ENCODE data around the gene DET1.
"Not testable (repeated sequence)": the region's sequence is repeated elsewhere in the genome, so short reads cannot be mapped to it uniquely, and the experiment has no call there.

Gene DET1

DNA sequence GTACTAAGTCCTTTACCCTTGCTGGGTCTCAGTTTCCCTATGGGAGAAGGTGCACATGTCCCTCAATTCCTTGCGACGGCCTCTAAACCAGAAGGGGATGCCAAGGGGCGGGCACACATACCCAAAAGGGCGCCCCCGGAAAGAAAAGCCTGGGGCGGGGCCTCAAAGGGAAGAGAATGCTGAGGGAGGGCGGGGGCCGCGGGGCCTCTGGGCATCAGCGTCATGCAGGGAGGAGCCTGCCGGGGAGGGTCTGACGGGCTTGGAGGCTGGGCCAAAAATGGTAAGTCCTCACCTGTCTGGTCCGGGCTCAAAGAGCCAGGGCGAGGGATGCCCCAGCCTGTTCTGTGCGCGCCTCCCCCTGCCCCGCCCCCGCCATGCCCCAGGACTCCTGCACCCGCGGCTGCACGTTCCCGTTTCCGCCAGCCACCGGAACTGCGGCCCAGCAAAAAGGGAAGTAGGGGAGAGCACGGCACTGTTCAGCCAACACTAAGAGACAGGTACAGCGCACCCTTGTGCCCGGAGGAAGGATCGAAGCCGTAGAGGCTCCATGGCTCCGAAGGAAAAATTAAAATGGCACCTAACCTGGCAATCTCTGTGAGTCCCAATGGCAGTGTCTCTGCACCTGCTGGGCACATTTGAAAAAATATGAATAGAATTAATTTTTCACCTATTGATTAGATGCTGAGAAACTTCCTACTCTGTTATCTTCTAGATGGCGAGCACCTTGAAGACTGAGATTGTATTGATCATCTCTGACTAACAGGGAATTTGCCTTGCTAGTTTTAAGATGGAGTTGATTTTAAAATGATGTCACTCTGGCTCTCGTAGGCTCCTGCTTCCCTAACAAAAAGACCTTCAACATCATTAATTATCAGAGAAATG is at the start of gene DET1:
TSS of gene DET1 (minus strand) at position 434 of the 882 bp plus-strand sequence. CDS start 14,976 bp downstream, outside the sequence.
- peak; percentile 98 for DNase-seq

DNA sequence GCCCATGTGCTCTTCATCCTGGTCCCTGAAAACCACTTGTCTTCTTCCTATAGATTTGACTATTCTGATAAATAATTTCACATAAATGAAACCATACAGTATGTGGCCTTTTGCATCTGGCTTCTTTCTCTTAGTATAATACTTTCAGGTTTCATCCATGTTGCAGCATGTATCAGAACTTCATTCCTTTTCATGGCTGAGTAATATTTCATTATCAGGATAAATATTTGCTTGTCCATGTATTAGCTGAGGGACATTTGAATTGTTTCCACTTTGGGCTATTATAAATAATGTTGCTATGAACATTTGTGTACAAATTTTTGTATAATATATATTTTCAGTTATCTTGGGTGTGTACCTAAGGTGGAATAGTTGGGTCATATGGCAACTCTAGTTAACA is 44.9 kb upstream of the DET1 start:
- no peak for DNase-seq

DNA sequence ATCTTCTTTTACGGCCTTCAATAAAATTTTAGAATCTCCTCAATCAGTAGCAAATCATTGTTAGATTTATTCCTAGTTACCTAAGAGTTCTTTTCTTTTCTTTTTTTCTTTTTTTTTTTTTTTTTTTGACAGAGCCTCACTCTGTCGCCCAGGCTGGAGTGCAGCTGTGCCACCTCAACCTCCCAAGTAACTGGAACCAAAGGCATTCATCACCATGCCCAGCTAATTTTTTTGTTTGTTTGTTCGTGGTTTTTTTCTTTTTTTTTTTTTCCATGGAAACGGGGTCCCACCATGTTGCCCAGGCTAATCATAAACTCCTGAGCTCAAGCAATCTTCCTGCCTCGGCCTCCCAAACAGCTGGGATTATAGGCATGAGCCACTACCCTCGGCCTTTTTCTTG is 44.3 kb upstream of the DET1 start:
- no peak for DNase-seq

DNA sequence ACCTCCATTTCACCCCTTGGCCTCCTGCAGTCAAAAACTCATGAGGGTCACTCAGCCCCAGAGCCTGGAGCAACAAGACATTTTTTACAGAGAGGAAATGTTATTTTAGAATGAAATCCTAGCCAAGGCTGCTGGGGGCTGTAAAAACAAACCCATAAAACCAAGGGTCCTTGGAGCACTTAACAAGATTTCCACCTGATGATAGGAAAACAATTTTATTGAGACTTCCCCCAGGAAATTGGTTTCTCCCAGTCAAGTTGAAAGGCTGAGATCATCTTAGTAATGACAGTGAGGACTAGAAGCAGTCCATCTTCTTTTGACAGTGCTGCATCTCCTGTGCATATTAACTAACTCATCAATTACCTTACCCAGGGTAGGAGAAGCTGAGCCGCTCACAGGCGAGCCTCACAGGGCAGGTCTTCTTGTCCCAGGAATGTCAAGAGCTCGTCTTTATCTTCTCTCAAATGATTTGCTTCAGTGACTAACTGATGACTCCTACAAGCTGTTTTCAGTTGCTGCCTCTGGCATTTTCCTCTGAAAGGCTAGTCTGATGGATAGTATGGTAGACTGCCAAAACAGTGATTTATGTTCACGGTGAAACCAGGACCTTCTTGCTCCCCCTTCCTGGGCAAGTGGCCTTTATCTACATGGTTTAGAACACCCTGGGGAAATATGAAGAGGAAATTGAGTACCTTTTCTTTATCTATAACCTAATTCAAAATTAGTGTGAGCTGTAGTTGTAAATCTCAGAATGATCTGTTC is 40.1 kb upstream of the DET1 start:
- DNase-seq: peak; percentile 53

DNA sequence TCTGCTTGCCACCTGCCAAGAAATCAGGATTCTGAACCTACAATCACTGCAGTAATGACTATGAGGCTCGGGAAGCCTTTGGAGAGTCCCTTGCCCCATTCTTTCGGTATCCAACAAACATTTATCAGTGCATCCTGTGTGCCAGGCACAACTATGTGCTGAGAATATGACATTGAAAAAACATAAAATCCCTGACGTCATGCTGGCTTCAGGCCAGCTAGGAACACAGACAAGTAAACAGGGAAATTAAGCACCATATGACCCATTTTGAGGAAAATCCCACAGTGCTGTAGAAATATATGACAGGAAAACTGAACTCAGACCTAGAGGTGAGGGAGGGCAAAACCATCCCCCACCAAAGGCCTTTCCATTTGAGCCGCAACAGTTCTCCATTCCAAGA is 34.1 kb upstream of the DET1 start:
- DNase-seq: no peak

DNA sequence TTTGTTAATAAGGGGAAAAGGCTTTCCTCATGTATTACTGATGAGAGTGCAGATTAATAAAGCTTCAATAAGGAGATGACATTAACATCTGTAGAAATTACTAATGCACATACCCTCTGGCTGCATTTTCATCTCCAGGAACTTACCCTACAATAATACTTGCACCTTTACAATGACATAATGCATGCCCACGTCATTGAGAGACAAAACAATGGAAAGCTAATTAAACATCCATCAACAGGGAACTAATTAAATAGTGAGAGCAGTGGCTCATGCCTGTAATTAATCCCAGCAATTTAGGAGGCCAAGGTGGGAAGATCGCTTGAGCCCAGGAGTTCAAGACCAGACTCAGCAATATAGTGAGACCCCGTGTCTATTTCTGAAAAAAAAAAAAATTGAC is 32.8 kb upstream of the DET1 start:
- no peak for DNase-seq

DNA sequence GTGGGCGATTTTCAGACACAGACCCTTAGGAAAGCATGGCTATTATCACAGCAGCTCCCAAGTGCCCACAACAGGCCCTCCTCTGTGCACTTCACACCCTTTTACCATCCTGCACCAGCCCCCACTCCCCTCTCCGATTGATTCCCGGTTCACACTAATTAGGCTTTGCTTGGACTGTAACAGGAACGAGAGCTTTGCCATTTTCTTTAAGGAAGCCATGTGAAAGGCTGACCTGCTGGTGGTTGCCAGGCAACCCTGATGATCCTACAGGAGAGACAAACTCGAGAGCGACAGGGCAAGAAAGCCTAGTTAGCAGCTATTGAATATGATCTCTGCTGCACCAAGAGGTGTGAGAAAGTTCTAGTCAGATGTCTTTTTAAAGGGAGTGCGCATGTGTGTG is 28.2 kb upstream of the DET1 start:
- no peak for DNase-seq

DNA sequence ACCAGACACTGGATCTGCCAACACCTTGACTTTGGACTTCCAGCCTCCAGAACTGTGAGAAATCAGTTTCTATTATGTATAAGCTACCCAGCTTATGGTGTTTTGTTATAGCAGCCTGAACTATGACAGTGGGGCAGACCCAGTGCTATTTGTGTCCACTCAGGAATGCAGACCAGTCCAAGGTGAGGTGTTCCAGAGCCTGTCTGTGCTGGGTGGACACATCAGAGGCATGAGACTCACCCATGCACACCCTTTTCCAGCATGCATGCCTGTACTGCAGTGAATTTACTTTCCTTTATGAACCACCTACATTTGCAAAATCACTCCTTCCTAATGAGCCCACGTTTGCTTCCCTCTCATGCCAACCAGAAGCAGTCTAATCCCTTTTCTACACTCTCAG is 27.6 kb upstream of the DET1 start:
- no peak for DNase-seq

DNA sequence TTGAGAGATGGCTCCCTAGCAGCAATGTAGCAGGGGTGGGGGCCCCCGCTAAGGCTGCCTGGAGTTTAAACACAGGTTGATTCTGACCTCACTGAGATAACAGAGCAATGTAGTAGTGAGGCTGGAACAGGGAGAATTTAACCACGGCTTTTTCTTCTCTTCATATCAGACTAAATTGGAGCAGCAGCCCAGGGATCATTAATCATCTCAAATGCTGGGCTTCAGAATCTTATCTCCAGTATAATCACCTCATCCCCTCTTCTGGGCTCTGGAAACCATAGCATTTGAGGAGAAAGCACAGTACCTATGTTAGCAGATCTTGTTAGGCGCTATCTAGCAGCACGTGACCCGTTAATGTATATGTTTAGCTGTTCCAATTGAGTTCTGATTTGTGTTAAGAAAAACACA is 25.4 kb upstream of the DET1 start:
- no peak for DNase-seq

DNA sequence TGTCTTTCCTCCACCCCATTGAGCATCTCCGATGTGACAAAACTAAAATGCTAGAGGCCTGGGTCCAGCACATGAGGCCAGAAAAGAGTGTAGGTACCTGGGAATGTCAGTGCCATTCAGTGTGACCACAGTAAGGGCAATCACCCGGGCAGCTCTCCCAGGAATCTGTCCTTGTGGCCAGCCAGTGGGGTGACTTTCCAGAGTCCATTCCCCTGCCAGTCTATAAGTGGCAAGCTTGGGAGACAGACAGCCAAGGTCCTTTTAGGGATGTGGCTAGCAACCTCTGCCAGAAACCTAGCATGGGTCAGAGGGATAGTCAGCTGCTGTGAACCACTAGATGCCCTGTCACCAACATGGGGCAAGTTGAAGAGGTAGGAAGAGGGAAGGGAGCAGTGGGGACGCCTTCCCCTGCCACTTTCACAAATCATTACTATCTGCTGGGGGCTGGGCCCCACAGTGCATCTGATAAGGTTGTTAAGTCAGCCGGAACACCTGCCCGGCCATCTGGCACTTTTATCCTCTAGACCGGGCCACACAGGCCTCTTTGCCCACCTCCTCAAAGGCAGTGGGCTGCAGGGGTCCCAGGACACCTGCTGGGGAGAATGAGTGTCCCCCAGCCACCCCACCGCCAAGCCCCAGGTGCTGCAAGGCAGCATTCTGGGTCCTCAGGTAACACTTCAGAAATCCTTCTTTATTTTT is 24.8 kb upstream of the DET1 start:
- no peak for DNase-seq

DNA sequence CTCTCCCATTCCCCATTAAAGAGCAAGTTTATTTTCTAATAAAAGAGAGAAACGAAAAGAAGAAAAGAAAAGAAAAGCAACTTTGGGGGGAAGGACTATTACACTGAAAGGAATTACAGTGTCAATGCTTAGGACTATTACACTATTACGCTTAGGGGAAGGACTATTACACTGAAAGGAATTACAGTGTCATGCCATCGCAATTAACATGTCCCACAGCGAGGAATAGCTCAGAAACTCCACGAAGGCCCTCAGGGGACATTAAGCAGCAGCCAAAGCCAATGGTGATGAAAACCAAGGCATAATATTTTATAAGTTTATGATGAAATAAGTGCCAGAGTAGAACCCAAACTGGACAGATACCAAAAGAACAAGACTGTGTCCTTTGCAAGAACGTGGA is 22.1 kb upstream of the DET1 start:
- no peak for DNase-seq

DNA sequence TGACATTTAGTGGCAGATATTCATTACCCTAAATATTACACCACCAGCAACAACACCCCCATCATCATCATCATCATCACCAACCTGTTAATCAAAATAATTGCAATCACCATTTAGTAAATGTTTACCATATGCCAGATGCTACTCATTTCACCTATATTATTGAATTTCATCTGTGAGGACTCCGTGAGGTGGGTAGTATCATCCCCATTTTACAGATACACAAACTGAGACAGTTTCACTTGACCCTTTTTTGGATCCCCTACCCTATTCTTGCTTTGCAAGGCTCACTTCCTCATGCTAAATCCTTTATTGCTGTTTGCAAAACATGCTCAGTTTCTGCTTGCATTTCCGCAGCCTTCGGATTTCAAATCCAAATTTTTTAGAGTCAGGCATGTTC is 18.3 kb upstream of the DET1 start:
- no peak for DNase-seq

DNA sequence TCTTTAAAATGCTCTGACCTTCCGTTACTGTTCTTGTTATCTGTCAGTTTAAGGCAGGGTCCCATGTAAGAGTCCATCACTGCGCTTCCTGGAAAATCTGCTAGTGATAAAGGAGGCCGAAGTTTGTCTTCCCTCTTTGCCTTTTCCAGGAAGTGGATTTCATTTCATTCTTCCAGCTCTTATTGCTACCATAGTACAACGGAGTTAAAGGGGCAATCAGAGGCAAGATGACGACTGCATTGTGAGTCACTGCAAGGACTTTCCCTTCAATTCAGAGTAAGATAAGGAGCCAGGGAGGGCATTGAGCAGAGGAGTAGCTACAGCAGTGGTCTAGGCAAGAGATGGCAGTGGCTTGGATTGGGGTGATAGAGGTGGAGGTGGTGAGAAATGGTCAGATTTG is 17.2 kb upstream of the DET1 start:
- DNase-seq: no peak

DNA sequence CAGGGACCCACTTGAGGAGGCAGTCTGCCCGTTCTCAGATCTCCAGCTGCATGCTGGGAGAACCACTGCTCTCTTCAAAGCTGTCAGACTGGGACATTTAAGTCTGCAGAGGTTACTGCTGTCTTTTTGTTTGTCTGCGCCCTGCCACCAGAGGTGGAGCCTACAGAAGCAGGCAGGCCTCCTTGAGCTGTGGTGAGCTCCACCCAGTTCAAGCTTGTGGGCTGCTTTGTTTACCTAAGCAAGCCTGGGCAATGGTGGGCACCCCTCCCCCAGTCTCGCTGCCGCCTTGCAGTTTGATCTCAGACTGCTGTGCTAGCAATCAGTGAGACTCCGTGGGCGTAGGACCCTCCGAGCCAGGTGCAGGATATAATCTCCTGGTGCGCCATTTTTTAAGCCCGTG is 13.1 kb upstream of the DET1 start:
- not testable (repeated sequence) for DNase-seq

DNA sequence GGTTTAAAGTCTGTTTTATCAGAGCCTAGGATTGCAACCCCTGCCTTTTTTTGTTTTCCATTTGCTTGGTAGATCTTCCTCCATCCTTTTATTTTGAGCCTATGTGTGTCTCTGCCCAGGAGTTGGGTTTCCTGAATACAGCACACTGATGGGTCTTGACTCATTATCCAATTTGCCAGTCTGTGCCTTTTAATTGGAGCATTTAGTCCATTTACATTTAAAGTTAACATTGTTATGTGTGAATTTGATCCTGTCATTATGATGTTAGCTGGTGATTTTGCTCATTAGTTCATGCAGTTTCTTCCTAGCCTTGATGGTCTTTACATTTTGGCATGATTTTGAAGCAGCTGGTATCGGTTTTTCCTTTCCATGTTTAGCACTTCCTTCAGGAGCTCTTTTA is 11.5 kb upstream of the DET1 start:
- DNase-seq: not testable (repeated sequence)

DNA sequence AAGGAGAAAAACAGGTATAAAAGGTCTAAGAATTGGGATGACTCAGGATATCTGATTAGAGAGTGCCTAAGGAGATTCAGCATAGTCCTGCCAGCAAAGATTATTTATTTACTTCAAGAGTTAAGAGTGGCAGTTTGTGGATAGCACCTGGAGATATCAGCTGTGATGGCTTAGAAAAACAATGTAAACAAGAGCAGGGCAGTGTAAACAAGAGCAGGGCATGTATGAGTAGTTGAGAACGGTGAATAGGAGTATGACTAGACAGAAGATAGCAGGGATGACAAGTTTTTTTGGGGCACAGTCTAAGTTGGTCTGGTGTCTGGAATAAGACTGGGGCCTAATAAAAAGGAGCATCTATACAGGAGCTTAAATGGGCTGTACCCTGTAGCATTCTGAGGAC is 1.5 kb upstream of the DET1 start:
- DNase-seq: not testable (repeated sequence)

DNA sequence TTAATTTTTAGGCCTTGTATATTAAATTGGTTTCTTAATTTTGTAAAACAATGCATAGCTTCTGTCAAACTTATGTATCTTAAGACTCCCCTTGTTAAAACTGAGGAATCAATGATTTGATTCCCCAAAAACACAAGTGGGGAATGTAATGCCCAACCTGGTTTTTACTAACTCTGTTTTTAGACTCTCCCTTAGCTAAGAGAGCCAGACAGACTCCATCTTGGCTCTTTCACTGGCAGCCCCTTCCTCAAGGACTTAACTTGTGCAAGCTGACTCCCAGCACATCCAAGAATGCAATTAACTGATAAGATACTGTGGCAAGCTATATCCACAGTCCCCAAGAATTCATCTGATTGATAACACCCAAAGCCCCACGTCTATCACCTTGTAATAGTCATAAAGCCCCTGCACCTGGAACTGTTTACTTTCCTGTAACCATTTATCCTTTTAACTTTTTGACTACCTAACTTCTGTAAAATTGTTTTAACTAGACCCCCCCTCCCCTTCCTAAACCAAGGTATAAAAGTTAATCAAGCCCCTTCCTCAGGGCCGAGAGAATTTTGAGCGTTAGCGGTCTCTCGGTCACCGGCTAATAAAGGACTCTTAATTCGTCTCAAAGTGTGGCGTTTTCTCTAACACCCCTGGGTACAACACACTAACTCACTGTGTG is 768 bp downstream of the DET1 start:
- DNase-seq: not testable (repeated sequence)

DNA sequence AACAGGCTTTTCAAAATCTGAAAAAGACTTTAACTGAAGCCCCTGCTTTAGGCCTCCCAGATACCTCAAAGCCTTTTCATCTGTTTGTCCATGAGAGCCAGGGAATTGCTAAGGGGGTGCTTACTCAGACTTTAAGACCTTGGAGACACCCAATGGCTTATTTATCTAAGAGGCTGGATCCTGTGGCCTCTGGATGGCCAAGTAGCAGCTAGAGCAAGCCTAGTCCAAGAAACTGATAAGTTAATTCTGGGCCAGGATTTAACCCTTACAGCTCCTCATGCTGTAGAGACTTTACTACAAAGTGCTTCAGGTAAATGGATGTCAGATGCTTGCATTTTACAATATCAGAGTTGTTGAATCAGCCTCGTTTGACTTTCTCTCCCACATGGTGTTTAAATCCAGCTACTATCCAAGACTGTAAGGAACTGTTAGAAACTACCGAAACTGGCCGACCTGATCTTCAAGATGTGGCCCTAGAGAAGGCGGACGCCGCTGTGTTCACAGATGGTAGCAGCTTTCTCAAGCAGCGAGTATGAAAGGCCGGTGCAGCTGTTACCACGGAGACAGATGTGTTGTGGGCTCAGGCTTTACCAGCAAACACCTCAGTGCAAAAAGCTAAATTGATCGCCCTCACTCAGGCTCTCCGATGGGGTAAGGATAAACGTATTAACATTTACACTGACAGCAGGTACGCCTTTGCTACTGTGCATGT is 3.3 kb downstream of the DET1 start:
- no peak for DNase-seq

DNA sequence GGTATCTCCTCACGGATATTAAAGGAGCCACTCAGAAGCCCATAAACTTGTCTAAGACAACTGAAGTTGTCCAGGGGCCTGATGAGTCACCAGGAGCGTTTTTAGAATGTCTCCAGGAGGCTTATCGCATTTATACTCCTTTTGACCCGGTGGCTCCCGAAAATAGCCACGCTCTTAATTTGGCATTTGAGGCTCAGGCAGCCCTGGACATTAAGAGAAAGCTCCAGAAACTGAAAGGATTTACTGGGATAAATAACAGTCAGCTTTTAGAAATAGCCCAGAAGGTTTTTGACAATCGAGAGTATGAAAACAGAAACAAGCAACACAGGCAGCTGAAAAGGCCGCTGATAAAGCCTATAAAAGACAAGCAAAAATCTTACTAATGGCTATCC is 4.1 kb downstream of the DET1 start:
- DNase-seq: no peak

DNA sequence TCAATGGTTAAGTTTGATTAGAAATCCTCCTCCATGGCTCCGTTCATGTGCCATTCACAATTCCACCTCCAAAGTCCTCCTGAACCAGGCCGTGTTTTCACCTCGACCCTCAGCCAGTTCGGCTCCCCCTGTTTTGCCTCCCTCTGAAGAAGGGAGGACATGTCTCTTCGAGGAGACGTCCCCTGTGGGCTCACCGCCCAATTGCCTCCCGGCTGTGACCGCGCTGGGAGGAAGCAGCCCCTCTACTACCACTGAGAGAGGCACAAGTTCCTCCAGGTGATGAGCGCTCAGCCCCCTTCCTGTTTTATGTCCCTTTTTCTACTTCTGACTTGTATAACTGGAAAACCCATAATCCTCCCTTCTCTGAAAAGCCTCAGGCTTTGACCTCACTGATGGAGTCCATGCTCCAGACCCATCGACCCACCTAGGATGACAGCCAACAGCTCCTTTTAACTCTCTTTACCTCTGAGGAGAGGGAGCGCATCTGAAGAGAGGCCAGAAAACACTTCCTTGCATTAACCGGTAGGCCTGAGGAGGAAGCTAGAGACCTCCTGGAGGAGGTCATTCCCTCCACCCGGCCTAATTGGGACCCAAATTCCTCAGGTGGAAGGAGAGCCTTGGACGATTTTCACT is 4.7 kb downstream of the DET1 start:
- DNase-seq: no peak

DNA sequence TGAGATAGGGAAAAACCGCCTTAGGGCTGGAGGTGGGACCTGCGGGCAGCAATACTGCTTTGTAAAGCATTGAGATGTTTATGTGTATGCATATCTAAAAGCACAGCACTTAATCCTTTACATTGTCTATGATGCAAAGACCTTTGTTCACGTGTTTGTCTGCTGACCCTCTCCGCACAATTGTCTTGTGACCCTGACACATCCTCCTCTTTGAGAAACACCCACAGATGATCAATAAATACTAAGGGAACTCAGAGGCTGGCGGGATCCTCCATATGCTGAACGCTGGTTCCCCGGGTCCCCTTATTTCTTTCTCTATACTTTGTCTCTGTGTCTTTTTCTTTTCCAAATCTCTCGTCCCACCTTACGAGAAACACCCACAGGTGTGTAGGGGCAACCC is 5.4 kb downstream of the DET1 start:
- DNase-seq: not testable (repeated sequence)

DNA sequence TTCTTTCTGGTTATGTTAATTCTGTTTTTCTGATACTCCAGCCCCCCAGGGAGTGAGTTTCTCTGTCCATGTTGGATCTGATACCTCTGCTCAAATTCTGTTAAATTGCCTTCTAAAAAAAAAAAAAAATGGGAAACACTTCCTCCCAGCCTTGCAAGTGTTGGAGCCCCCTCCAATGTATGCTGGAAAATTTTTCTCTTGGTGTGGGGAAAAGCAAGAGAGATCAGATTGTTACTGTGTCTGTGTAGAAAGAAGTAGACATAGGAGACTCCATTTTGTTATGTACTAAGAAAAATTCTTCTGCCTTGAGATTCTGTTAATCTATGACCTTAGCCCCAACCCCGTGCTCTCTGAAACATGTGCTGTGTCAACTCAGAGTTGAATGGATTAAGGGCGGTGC is 6.1 kb downstream of the DET1 start:
- not testable (repeated sequence) for DNase-seq

Measured in kidney glomerular epithelial cell (primary cell).